NCI-H1048 (cell line): Measurements from ENCODE around the gene ANXA1.
"Not testable (repeated sequence)": the region's sequence is repeated elsewhere in the genome, so short reads cannot be mapped to it uniquely, and the experiment has no call there.

Experiments
- DNase-seq: peaks from one replicate; lab custom pipeline; 2025; lab: John Stamatoyannopoulos, UW

Gene ANXA1

DNA sequence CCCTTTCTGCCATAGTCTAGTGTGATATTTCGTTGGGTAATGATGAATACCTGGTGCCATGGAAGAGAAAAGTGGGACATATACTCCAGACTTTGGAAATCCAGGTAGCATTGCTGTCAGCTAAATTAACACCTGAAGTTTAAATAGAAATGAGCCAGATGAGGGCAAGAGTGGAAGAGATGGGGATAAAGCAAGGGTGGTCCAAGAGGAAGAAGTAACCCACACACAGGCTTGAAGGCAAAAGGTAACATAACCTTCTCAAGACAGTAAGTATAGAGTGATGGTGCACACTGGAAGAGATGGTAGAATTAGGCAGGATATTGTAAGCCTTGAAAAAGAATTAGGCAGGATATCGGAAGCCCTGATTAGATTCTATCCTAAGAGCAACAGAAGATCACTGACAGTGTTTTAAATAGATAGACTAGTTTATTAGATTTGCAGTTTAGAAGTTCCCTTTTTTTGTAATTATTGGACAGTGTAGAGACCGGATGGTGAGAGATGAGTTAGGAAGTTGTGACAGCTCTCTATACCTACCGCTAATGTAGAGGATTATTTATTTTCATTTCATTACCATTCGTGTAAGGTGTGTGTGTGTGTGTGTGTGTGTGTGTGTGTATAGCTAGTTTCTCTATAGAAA is 16.8 kb downstream of the ANXA1 start:
- no peak for DNase-seq

DNA sequence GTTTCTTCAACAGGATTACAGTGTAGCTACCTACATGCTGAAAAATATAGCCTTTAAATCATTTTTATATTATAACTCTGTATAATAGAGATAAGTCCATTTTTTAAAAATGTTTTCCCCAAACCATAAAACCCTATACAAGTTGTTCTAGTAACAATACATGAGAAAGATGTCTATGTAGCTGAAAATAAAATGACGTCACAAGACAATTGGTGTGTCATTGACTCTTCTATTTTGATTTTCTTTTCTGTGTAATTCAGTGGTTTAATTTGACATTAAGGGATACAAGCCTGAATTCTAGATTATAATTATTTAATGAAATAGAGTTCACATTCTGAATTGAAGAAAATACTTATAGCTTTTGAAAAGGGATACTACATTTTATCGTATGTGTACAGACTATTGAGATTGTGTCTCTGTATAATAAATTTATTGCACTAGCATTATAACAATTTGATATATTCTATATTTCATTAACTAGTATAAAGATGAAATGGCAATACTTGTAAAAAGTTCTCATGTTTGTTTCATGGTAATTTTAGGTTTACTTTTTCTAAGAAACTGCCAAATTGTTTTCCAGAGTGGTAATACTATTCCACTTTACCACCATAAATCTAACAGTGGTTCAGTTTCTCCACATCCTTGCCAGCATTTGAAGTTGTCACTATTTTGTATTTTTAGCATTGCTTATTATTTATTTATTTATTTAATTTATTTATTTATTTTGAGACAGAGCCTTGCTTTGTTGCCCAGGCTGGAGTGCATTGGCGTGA is 18.7 kb downstream of the ANXA1 start:
- DNase-seq: no peak

GRCh38 chr9:73172901-73173215 is 21.2 kb downstream of the ANXA1 start:
- DNase-seq: no peak

DNA sequence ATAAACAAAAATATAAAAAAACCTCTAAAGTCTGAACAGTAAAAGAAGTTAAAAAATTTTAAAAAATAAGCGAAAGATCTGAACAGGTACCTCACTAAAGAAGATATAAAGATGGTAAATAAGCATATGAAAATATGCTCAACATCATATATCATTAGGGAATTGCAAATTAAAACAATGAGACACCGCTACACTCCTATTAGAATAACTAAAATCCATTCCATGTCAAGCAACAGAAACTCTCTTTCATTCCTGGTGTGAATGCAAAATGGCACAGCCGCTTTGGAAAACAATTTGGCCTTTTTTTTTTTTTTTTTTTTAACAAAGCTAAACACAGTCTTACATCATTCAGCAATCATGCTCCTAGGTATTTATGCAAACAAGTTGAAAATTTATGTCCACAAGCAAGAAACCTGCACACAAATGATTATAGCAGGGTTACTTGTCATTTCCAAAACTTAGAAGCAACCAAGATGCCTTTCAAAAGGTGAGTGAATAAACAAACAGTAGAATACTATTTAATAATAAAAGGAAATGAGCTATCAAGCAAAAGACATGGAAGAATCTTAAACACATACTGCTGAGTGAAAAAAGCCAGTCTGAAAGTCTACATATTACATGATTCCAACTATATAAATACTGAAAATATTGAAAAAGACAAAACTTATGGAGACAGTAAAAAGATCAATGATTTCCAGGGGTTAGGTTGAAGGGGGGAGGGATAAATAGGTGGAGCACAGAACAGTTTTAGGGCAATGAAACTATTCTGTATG is 22.1 kb downstream of the ANXA1 start:
- peak; percentile 68 for DNase-seq

DNA sequence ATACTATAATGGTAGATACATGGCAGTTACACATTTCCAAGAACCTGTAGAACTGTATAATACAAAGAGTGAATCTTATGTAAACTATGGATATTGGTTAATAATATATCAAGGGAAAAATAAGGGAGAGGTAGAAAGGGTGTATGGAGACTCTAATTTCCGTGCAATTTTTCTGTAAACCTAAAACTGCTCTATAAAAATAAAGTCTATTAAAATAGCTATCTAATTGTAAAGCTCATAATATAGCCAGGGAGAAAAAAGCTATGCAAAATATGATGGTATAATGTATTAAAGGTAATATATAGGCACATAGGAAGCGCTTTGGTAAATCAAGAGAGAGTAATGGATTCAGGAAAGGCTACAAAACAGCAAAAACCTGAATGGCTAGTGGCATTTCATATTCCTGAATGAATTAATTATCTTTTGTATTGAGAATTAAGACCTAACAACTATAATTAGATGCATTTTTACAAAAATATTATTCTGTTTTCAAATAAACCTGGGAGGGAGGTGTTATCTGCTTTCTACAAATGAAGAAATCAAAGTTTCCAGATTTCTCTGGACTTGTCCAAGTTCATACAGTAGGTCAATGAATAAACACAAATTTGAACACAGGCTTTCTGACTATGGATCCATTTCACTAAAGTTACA is 22.8 kb downstream of the ANXA1 start:
- DNase-seq: no peak

GRCh38 chr9:73176450-73176875 is 24.8 kb downstream of the ANXA1 start:
- DNase-seq: peak; percentile 65

DNA sequence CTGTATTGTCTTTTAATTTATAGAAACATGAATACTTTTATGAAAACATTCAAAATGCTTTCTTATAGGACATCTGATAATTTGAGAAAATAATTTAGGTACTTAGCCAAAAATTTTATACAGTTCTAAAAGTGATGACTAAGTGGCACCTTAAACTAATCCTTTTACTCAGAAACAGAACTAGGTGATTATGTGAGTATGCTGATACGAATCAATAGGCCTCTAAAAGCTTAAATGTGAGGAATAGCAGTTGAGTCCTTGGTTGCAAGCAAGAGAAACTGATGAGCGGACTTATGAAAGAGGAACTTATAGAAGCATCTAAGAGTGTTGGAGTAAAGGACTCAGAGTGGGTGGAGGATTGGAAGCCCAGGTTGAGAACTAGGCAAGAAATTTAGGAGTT is 26.4 kb downstream of the ANXA1 start:
- no peak for DNase-seq

DNA sequence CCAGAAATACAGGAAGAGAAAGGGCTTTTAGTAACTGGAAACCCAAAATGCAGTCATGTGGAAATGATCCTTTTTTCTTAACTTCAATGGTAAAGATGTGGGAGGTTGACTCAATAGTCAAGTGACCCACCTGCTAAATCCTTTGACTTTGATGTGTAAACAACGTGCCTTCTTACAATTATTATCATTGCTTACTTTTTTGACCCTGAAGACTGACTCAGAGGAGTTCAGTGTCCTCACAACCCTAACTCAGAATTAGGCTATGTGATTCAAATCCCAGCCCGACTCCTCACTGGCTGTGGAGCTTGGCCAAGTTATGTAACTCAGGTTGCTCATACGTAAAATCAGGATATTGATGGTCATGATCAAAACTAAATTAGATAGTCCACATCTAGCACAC is 27.9 kb downstream of the ANXA1 start:
- peak; percentile 42 for DNase-seq

- no peak for DNase-seq
Observed at GRCh38 chr9:73180403-73180802, 28.7 kb downstream of the ANXA1 start.

GRCh38 chr9:73182928-73183327 is 31.3 kb downstream of the ANXA1 start:
- DNase-seq: no peak

GRCh38 chr9:73183428-73183827 is 31.8 kb downstream of the ANXA1 start:
- no peak for DNase-seq

DNA sequence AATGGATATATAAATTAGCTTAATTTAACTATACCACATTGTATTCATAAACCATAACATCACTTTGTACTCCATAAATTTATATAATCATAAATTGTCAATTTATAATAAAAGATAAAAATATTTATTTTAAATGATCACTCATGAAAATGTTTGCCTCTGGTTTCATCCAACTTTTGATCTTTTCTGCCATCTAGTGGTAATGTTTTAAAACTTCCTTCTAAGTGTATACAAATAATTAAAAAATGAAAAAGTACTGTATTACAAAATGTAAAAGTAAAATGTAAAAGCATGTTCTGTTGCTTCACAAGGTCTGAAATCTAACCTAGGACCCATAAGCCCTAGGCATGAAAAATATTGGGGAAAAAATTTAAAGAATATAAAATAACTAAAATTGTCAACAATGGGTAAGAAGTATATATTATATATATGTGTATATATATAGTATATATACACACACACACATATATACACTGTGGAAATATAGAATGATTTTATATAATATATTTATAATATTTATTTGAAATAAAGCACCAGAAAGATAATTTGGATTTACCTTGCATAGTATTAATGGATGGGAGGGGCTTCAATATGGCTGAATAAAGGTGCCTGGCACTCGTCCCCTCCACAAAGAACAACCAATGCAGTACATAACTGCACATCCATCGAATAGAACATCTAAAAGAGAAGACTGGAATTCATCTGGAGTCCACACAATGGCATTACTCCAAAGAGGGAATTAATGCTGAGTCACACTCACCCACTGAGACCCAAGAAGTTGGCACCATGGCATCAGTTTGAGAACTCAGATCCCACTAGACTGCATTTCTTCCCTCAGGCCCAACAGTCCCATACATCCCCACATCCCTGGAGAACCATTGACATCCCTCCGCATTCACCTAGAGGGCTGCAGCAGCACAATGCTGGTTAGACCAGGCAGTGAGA is 32.5 kb downstream of the ANXA1 start:
- DNase-seq: no peak

GRCh38 chr9:73191109-73191508 is 39.4 kb downstream of the ANXA1 start:
- not testable (repeated sequence) for DNase-seq

- no peak for DNase-seq
Observed at GRCh38 chr9:73194284-73194683, 42.6 kb downstream of the ANXA1 start.

DNA sequence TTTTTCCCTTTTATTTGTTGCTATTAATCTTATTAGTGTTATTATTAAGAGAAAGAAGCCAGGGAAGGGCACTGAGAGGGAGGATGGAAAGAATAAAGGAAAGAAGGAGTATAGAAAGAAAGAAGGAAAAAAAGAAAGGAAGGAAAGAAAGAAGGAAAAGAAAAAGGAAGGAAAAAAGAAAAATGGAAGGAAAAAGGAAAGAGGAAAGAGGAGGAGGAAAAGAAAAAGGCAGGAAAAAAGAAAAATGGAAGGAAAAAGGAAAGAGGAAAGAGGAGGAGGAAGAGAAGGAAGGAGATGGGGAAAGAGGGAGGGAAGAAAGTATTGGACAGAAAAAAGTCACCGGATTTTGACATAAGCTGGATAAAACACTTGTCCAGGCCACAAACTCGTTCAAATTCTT is 47.8 kb downstream of the ANXA1 start:
- no peak for DNase-seq

DNA sequence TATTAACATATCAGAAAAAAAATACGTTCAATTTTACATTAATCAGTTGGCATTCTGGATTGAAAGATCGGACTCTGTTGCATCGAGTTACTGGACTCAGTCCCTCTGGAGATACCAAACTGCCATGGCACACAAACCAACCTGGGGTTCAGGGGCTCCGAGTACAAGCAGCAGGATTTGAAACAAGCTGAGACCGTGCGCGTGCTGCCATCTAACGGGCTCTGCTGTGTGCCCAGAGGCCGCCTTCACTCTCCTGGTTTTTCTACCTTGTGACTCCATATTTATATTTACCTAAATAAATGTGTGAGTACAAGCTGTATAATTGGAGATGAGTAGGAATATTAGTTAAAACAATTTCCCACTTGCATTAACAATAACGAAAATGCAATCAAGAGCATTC is 48.2 kb downstream of the ANXA1 start:
- DNase-seq: no peak

- no peak for DNase-seq
Observed at GRCh38 chr9:73200694-73201452, 49.2 kb downstream of the ANXA1 start.

GRCh38 chr9:73202980-73203379 is 51.3 kb downstream of the ANXA1 start:
- no peak for DNase-seq

GRCh38 chr9:73204936-73205335 is 53.3 kb downstream of the ANXA1 start:
- DNase-seq: no peak

DNA sequence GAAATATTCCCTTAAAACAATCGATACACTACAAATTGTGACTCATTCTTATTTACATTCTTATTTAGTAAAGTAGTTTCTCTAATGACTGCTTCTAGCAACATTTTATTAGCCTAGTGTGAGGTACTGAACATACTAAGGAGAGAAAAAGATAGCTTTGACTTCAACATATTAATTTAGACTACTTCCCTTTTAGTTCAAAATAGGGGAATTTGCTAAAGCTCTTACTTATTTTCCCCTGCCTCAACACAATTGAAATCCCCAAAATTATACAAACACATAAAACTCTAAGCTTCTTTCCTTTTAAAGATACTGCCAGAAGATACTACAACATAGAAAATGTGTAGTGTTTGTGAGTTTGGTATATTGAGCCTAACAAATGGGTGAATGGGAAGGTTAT is 55.2 kb downstream of the ANXA1 start:
- no peak for DNase-seq
